Neural progenitor cell (in vitro differentiated cells): ENCODE results near the gene MT1M. TPM values are rescaled to one million over a fixed set of nuclear protein-coding genes. Genes with fewer than 3 reads are reported as not detected.

ENCODE experiments used
- DNase-seq: peaks from one replicate; pipeline ENCODE4 v3.0.0-alpha.2; 2016; ENCODE audit warnings: low spot score
- H2AFZ ChIP-seq: fragments of 200-600 bp; sonication (generic); replicated peaks from 2 replicates; pipeline ENCODE4 v1.6.1; 2016; ENCODE audit warnings: antibody characterized with exemption
- H3F3A ChIP-seq: fragments of 200-600 bp; sonication (generic); 2 replicates; pipeline ENCODE4 v1.6.1; 2016; ENCODE audit warnings: antibody characterized with exemption, low read depth
- H3K27ac ChIP-seq: fragments of 200-600 bp; sonication (generic); 2 replicates; pipeline ENCODE4 v1.5.1; 2016; ENCODE audit warnings: mild to moderate bottlenecking
- H3K27me3 ChIP-seq: fragments of 200-600 bp; sonication (generic); 2 replicates; pipeline ENCODE4 v1.6.1; 2016; ENCODE audit warnings: mild to moderate bottlenecking, moderate library complexity
- H3K36me3 ChIP-seq: fragments of 200-600 bp; sonication (generic); 2 replicates; pipeline ENCODE4 v1.5.1; 2016
- H3K4me1 ChIP-seq: fragments of 200-600 bp; sonication (generic); 2 replicates; pipeline ENCODE4 v1.6.1; 2016; ENCODE audit warnings: mixed run types
- H3K4me2 ChIP-seq: fragments of 200-600 bp; sonication (generic); 2 replicates; pipeline ENCODE4 v1.6.1; 2016
- H3K4me3 ChIP-seq: fragments of 200-600 bp; sonication (generic); 2 replicates; pipeline ENCODE4 v1.5.1; 2016
- H3K79me2 ChIP-seq: fragments of 200-600 bp; sonication (generic); 2 replicates; pipeline ENCODE4 v1.6.1; 2016; ENCODE audit warnings: low read depth
- H3K9ac ChIP-seq: fragments of 200-600 bp; sonication (generic); 2 replicates; pipeline ENCODE4 v1.6.1; 2016
- H3K9me3 ChIP-seq: fragments of 200-600 bp; sonication (generic); 2 replicates; pipeline ENCODE4 v1.5.1; 2016; ENCODE audit warnings: low read depth
- H4K20me1 ChIP-seq: fragments of 200-600 bp; sonication (generic); 2 replicates; pipeline ENCODE4 v1.6.1; 2016; ENCODE audit warnings: low read depth
- H3K27ac Mint-ChIP-seq: 3 replicates; pipeline ENCODE4 v1.8.0; 2021; ENCODE audit warnings: mixed read lengths
- H3K27me3 Mint-ChIP-seq: 2 replicates; pipeline ENCODE4 v1.8.0; 2022; ENCODE audit warnings: low read depth, mild to moderate bottlenecking, inconsistent platforms, moderate library complexity, mixed read lengths; ENCODE audit not compliant: insufficient read depth
- H3K36me3 Mint-ChIP-seq: 3 replicates; pipeline ENCODE4 v1.8.0; 2021; ENCODE audit warnings: mixed read lengths
- H3K4me1 Mint-ChIP-seq: 3 replicates; pipeline ENCODE4 v1.8.0; 2021; ENCODE audit warnings: mixed read lengths
- H3K4me3 Mint-ChIP-seq: 3 replicates; pipeline ENCODE4 v1.8.0; 2021; ENCODE audit warnings: mild to moderate bottlenecking, moderate library complexity, mixed read lengths
- H3K9me3 Mint-ChIP-seq: 3 replicates; pipeline ENCODE4 v1.8.0; 2020; ENCODE audit warnings: mixed read lengths
- CTCF ChIP-seq: fragments of 200-600 bp; sonication (generic); IDR thresholded peaks from 2 replicates; pipeline ENCODE4 v1.5.1; 2017; ENCODE audit warnings: antibody characterized with exemption, mild to moderate bottlenecking
- EZH2 ChIP-seq: fragments of 200-600 bp; sonication (generic); IDR thresholded peaks from 2 replicates; pipeline ENCODE4 v1.6.1; 2017; ENCODE audit warnings: antibody characterized with exemption, mild to moderate bottlenecking, moderate library complexity
- EZH2phosphoT487 ChIP-seq: fragments of 200-600 bp; sonication (generic); IDR thresholded peaks from 2 replicates; pipeline ENCODE4 v1.6.1; 2017; ENCODE audit warnings: antibody characterized with exemption
- total RNA-seq: library from RNA; depleted of rRNA; stranded (reverse); fragments of >200 nt; gene quantifications from 2 replicates; pipeline ENCODE4 v1.2.3, GENCODE V29; 2015; ENCODE audit warnings: low replicate concordance

MT1M gene
- total RNA-seq, 1 donor from 2014 or later, result not detected

GRCh38 chr16:56667581-56668571 is 35.4 kb downstream of the MT1M start, which contains the start of gene MT1G:
MT1G (minus strand) TSS chr16:56668065; CDS start chr16:56667993, 72 bp downstream.
- peaks cover 3% of the 10 kb centered on the region for H3K4me1 Mint-ChIP-seq
- peaks cover 82% of the 10 kb centered on the region for H3K27me3 Mint-ChIP-seq
- H3K36me3 Mint-ChIP-seq, result no peaks in the 10 kb centered on the region
- H3K4me2 ChIP-seq, result peak within 1 kb of the TSS; percentile 39
- no peaks in the 10 kb centered on the region for H3K36me3 ChIP-seq
- no peaks in the 10 kb centered on the region for H3K79me2 ChIP-seq
- DNase-seq, result no peak
- peaks cover 2% of the 10 kb centered on the region for H3K9me3 Mint-ChIP-seq
- no peaks in the 10 kb centered on the region for H3F3A ChIP-seq
- no peak within 1 kb of the TSS for H3K4me3 ChIP-seq
- no peak within 1 kb of the TSS for H3K27ac ChIP-seq
- H3K27me3 ChIP-seq, result peaks cover 100% of the 10 kb centered on the region
- H3K9me3 ChIP-seq, result no peaks in the 10 kb centered on the region
- H3K27ac Mint-ChIP-seq, result peak within 1 kb of the TSS; percentile 25
- H3K9ac ChIP-seq, result no peak within 1 kb of the TSS
- H3K4me1 ChIP-seq, result peaks cover 9% of the 10 kb centered on the region
- TF ChIP-seq EZH2phosphoT487, result peak; percentile 69
- TF ChIP-seq EZH2, result peak; percentile 68
- no peak for TF ChIP-seq CTCF
- peaks cover 32% of the 10 kb centered on the region for H4K20me1 ChIP-seq
- H2AFZ ChIP-seq, result no peak within 1 kb of the TSS
- H3K4me3 Mint-ChIP-seq, result no peak within 1 kb of the TSS

GRCh38 chr16:56669005-56669839 is 36.8 kb downstream of the MT1M start, which contains the start of gene MT1H:
MT1H (plus strand) TSS chr16:56669814; CDS start chr16:56669885, 71 bp downstream.
- H3K9me3 ChIP-seq, result no peaks in the 10 kb centered on the region
- peaks cover 79% of the 10 kb centered on the region for H3K27me3 Mint-ChIP-seq
- peaks cover 100% of the 10 kb centered on the region for H3K27me3 ChIP-seq
- H3K9me3 Mint-ChIP-seq, result peaks cover 2% of the 10 kb centered on the region
- no peaks in the 10 kb centered on the region for H3K36me3 ChIP-seq
- H3K4me2 ChIP-seq, result peak within 1 kb of the TSS; percentile 57
- H3K4me1 ChIP-seq, result peaks cover 7% of the 10 kb centered on the region
- peak within 1 kb of the TSS; percentile 25 for H3K27ac Mint-ChIP-seq
- no peak within 1 kb of the TSS for H3K4me3 Mint-ChIP-seq
- peaks cover 30% of the 10 kb centered on the region for H4K20me1 ChIP-seq
- H3K4me3 ChIP-seq, result no peak within 1 kb of the TSS
- H3K27ac ChIP-seq, result no peak within 1 kb of the TSS
- H3F3A ChIP-seq, result no peaks in the 10 kb centered on the region
- TF ChIP-seq EZH2 (peak; percentile 84), CTCF (no peak), EZH2phosphoT487 (peak; percentile 91)
- H3K9ac ChIP-seq, result no peak within 1 kb of the TSS
- no peak for DNase-seq
- no peak within 1 kb of the TSS for H2AFZ ChIP-seq
- no peaks in the 10 kb centered on the region for H3K79me2 ChIP-seq
- no peaks in the 10 kb centered on the region for H3K36me3 Mint-ChIP-seq
- no peaks in the 10 kb centered on the region for H3K4me1 Mint-ChIP-seq

GRCh38 chr16:56669840-56670619 is 37.6 kb downstream of the MT1M start:
- Histone ChIP-seq H3K27me3 (peaks cover 100% of the 10 kb centered on the region), H3K36me3 (no peaks in the 10 kb centered on the region), H2AFZ (no peak overlapping the region), H3K4me3 (no peak overlapping the region), H4K20me1 (peaks cover 30% of the 10 kb centered on the region), H3K9ac (no peak overlapping the region), H3F3A (peaks cover under 1% of the 10 kb centered on the region), H3K9me3 (no peaks in the 10 kb centered on the region), H3K27ac (no peak overlapping the region), H3K4me2 (peak overlapping the region; percentile 57), H3K4me1 (peaks cover 7% of the 10 kb centered on the region), H3K79me2 (no peaks in the 10 kb centered on the region)
- no peak for DNase-seq
- Mint-ChIP-seq H3K4me1 (no peaks in the 10 kb centered on the region), H3K27me3 (peaks cover 78% of the 10 kb centered on the region), H3K27ac (no peak overlapping the region), H3K9me3 (peaks cover 2% of the 10 kb centered on the region), H3K36me3 (no peaks in the 10 kb centered on the region), H3K4me3 (no peak overlapping the region)
- TF ChIP-seq CTCF, result no peak
- TF ChIP-seq EZH2phosphoT487, result peak; percentile 38
- peak; percentile 22 for TF ChIP-seq EZH2
